Activated CD8-positive, alpha-beta memory T cell treated with anti-CD3 and anti-CD28 coated beads, Interleukin-2, amount 50 U/mL, for 4 hours (primary cell): Measurements from ENCODE around the gene IFT43.

Experiments
- DNase-seq: peaks from one replicate; pipeline ENCODE4 v3.0.0-alpha.2; 2020

Gene IFT43

GRCh38 chr14:76083796-76084765, 98.5 kb downstream of the IFT43 start:
- DNase-seq: no peak

- DNase-seq: no peak
Measured at GRCh38 chr14:76085358-76085757, 99.8 kb downstream of the IFT43 start.

GRCh38 chr14:76086636-76087035, 101.1 kb downstream of the IFT43 start:
- DNase-seq: no peak

GRCh38 chr14:76088326-76088725, 102.8 kb downstream of the IFT43 start:
- no peak for DNase-seq

GRCh38 chr14:76088771-76089571, 103.4 kb downstream of the IFT43 start:
- DNase-seq: no peak

- no peak for DNase-seq
Measured at GRCh38 chr14:76089575-76089974, 104.0 kb downstream of the IFT43 start.

GRCh38 chr14:76090616-76091391, 105.2 kb downstream of the IFT43 start:
- DNase-seq: no peak

GRCh38 chr14:76093077-76093476, 107.5 kb downstream of the IFT43 start:
- no peak for DNase-seq

GRCh38 chr14:76096257-76096656, 110.7 kb downstream of the IFT43 start:
- DNase-seq: no peak

- DNase-seq: no peak
Measured at GRCh38 chr14:76097547-76097946, 112.0 kb downstream of the IFT43 start.

GRCh38 chr14:76098047-76098446, 112.5 kb downstream of the IFT43 start:
- DNase-seq: no peak

- no peak for DNase-seq
Measured at GRCh38 chr14:76098916-76099675, 113.5 kb downstream of the IFT43 start.

- no peak for DNase-seq
Measured at GRCh38 chr14:76100236-76100635, 114.7 kb downstream of the IFT43 start.

- DNase-seq: no peak
Measured at GRCh38 chr14:76101391-76102379, 116.1 kb downstream of the IFT43 start.

- DNase-seq: no peak
Measured at GRCh38 chr14:76104802-76105355, 119.3 kb downstream of the IFT43 start.

GRCh38 chr14:76106188-76106587, 120.6 kb downstream of the IFT43 start:
- no peak for DNase-seq

- DNase-seq: no peak
Measured at GRCh38 chr14:76109087-76109880, 123.7 kb downstream of the IFT43 start.

GRCh38 chr14:76112889-76113624, 127.5 kb downstream of the IFT43 start:
- no peak for DNase-seq

- DNase-seq: no peak
Measured at GRCh38 chr14:76113691-76114090, 128.1 kb downstream of the IFT43 start.
